Fibroblast of skin of left biceps (primary cell): ENCODE results near the gene GAS7.
A peak's percentile ranks its signal among the peaks of the same experiment; 100 is the strongest.

Source experiments
- DNase-seq, 2 experiments: peaks; one replicate each; pipeline ENCODE4 v3.0.0-alpha.2; 2013; ENCODE audit warnings: low read depth in 2 of 2

GAS7 gene

DNA sequence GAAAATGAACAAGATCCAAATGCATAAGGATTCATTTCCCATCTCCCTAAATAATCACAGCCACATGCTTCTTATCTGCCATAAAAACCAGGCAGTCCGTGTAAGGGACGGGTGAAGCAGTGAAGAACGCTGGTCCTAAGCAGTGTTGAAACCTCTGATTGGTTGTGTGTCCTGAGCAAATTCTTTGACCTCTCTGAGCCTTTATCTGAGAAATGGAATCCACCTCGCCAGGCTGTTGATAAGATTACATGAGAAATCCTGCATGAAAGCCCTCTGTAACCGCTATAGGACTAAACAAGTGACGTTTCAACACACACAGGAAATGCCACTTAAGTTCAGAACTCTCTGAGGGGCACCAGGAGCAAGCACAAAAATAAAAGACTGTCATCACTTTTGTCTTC is 26.8 kb downstream of the GAS7 start:
- DNase-seq: no peak

DNA sequence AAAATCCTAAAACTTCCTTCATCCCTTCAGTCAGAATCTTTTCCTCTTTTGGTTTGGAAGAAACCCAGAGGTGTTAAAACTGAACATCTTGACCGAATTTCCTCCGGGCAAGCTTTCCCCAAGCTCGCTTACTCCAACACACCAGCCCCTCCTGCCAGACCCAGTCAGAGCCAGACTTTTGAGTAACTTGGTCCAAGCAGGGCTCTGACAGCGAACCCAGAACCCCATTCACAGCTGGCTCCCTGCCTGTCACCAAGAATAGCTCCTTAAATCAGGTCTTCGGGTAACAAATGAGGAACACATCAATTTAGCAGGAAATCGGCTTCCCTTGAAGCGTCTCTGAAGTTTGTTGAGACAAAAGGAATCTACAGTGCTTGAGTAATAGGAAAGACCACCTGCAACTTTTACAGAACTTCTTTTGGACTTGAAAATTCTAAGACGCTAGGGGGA is 27.3 kb downstream of the GAS7 start:
- DNase-seq: peak in 1 of 2 experiments; percentile 47

DNA sequence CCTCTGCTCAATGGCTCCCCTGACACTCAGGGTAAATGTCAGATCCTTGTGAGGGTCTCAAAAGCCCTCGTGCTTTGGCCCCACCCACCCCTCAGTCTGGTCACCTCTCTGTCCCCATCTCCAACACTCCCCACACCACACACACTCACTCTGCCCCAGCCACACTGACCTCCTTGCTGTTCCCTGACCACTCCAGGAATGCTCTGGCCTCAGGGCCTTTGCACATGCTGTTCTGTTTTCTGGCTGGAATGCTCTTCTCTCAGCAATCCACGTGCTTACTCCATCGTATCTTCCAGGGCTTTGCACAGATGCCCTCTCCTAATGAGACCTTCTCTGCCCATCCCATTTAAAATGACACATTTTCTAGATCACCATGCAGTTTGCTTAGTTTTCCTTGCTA is 28.2 kb downstream of the GAS7 start:
- no peak for DNase-seq

DNA sequence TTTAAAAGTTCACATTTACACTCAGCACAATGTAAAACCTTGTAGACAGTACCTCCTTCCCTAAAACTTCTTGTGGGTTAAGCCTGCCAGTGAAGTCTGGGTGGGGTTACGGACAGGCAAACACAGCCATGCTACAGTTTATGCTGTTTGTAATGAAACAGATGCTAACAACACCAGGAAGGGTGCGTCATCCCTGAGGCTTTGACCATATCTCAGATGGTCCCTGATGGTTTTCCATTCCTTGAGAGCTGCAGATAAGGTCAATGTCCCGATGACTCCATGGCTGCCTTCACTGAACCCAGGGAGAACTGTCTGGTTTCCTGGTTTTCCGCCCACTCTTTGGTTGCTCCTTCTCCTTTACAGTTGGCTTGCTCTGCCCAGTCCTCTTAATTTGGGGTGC is 29.1 kb downstream of the GAS7 start:
- no peak for DNase-seq

DNA sequence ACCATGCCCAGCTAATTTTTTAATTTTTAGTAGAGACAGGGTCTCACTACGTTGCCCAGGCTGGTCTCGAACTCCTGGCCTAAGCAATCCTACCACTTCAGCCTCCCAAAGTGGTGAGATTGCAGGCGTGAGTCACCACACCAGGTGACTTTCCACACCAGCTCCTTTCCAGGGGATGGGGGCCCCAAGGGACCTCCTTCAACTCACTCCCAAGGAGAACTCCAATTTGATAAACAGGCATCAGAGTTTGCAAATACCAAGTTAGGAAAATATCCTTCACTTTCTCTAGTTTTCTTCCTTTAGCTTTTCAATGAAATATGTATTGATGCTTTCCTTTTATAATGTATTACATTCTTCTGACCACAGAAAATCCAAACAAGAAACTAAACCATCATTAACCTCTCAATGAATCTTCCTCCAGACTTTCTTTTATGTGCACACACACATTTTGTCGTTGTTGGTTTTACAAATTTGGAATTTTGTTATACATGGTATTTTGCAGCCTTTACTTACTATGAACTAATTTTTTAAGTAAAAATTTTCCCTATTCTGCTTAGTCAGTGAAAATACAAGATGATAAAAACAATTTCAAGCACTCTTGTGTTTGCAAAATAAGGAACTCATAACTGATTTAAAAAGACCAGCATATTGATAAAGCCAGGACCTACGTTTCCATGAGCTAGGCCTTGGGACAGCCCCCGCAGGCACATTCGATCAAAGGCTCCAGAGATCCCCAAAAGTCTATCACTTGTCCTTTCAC is 32.0 kb downstream of the GAS7 start:
- no peak for DNase-seq

DNA sequence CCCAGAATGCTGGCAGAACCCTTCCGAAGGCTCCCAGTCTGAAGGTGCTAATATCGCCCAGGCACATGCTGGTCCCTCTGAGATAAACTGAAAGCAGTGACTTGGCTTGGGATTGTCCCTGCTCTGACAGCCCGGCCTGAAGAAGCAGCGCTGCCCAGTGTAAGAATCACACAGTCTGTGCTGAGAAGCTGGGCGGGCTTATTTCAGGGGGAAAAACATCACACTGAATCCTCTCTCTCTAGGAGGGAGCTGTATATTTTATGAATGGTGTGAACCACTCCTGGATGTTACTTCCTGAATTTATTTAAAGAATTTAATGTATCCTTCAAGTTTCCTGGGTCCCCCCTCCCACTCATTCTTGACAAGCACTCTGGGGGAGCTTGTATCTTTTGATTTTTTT is 36.3 kb downstream of the GAS7 start:
- DNase-seq: no peak

DNA sequence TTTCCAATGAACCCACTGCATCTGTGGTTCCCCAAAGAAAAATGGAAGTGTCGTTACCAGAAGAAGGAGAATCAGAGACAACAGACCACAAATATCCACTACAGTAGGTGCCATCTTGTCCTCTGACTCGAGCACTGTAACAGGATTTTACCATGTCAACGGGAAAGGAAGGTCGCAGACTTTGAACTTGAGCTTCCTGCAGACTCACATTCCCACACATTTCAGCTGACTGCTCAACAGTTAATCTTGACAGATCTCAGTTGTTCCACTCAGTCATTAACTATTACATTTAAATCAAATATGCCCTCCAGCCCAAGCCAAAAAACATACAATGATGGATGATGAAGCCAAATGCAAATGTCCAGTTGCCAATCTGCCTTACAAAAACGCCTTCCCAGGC is 37.0 kb downstream of the GAS7 start:
- no peak for DNase-seq

DNA sequence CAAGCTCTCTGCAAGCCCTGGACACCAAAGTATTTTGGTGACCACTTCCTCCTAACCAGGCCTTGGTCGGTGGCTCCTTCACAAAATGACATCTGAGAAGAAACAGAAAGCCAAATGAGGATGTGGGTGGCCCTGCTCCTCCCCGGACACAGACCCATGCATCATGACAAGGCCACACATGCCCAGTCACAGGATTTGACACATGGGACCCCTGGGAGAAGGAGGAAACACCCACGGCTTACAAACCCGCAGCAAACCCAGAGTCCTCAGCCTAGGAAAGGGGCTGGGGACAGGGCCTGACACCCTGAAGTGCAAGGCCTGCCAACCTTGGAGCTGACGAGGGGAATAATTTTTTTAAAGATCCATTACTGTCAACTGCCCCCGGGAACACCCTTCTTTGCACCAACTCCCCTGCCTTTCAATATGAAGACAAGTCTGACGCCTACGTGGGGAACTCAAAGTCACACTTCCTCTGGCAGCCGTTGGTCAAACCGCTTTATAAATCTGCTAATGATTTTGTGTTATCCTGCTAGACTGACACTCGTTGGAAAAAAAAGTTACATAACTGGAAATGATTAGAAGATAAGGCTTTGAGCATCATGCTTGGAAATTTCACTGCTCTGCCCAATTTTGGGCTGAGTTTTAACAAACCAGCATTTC is 41.3 kb downstream of the GAS7 start:
- no peak for DNase-seq

DNA sequence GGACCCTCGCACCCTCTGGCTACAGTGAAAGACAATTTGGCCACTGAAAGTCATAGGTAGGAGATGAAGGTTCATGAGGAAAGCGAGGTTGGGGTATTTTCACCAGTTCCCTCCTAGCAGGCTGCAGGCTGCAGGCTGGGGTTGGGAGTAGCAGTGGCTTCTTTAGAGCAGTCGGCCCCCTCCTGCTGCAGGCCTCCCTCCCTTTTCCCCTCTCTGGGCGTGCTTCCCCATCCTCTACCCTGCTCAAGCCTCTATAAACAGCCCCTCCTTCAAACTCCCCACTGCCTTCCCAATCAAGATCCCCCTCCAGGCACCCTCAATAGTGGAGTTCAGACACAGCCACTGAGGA is 41.8 kb downstream of the GAS7 start:
- no peak for DNase-seq

DNA sequence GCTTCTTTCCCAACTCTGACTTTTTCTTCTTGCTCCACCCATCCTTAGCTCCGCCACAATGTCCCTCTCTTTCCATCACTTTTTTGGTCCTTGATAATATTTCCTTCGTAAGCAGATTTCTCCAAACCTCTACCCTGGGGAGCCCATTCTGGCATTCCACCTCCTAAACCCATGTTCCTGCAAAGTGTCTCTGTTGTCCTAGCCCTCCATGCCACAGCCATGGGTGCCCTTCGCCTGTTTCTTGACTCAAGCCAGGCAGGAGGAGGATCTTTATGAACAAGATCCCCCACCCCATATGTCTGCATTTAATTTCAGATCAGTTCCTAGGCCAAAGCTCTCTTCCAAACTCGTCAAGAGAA is 42.4 kb downstream of the GAS7 start:
- DNase-seq: no peak

DNA sequence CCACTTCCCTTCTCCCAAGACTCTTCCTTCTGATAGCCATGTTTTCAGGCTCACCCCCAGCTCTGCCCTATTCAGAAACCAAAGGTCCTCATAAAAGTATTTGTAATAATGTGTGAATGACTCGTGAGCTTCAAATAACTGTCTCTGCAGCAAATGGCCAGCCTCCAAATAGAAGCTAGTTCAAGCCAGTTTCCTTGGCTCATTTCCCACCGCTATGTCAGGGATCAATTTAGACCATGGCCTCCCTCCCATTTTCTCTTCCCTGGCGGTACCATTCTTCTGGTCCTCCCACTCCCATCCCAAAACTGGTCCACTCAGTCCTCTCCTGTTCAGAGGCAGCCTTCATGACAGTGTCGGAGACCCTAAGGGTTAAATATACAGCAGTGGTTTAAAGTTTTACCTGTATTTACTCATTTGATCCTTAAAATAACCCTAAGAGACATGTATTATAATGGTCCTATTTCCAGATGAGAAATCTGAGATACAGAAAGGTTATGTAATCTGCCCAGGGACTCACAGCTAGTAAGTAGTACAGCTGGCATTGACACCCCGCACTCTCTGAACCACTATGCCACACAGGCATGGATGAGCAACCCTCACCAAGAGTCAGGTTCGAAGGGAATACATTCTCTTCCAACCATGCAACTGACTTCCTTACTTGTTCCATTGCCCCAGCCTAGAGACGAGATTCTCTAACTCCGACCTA is 42.9 kb downstream of the GAS7 start:
- DNase-seq: peak; percentile 69 to 70

DNA sequence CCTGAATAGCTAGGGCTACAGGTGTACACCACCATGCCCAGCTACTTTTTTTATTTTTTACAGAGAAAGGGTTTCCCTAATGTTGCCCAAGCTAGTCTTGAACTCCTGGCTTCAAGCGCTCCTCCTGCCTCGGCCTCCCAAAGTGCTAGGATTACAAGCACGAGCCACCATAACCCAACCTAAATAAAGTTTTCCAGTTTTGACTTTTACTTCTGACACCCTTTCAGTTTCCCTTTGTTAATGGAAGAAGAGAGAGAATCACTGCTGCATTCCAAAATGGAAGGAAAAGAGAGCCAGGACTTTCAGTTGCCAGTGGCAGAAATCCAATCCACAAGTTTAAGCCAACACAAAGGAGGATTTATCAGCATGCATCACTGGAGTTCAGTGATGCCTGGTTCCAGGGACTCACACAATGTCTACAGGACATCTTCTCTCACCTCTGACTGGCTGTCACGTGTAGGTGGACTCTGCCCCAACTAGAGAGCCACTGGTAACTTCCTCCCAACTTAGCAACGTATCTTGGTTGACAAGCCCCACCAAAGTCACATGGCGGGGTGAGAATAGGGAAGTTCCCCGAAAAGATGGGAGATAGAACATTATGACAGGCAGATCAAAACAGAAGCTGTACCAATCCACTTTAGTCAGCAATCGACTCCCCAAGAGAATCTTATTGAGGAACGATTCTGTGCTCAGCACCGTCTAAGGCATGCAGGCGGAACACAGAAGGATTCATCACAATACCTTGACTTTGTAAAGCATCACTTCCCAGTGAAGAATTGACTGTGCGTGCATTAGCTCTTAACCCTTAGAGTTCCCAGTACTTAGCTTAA is 46.5 kb downstream of the GAS7 start:
- no peak for DNase-seq

DNA sequence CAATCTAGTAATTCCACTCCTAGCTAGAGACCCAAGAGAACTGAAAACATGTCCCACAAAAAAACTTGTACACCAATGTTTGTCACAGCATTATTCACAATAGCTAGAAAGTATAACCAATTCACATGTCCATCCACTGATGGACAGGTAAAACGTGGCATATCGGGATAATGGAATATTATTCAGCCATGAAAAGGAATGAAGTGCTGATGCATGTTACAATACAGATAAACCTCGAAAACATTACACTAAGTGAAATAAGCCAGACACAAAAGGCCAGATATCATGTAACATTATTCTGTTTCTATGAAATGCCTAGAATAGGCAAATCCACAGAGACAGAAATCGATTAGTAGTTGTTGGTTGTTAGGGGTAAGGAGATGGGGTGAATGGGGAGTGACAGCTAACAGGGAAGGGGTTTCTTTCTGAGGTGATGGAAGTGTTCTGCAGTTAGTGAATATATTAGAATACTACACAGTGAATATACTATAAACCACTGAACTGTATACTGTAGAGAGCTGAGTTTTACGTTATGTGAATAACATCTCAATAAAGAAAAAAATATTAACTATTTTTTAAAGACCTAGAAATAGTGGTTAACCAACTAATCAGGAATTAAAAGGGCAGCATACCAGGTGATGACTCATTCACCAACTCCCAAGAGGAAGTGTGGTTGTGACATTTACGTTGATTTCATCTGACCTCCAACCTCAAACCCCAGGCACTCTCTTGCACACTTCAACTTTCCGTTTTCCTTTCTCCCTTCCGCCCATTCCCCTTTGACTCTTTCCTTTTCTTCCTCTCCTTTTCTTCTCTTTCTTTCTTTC is 48.6 kb downstream of the GAS7 start:
- DNase-seq: no peak

DNA sequence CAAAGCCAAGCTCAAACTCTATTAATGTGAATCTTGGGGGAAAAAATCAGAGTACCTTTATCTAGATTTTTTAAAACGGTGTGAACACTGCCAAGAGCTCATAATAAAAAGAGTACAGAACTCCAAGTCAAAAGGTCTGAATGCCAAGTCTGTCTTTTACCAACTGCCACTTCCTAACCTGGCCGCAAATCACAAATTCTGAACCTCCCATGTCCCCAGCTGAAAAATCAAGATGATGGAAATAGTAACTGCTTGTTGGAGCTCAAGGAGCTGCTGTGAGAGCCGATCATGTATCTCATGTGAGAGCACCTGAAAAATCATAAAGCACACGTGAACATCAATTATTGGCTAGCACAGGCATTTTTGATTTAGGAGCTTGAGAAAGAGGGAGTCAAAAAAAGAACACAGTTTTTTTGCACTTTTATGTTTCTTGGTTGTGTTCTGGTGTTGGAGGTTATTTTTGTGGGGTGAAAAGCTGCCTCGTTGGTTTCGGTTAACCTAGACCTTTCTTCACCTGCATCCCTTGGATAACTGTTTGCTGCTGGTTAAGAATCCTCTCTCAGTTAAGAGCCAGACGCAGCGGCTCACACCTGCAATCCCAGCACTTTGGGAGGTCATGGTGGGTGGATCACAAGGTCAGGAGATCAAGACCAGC is 50.5 kb downstream of the GAS7 start:
- no peak for DNase-seq

DNA sequence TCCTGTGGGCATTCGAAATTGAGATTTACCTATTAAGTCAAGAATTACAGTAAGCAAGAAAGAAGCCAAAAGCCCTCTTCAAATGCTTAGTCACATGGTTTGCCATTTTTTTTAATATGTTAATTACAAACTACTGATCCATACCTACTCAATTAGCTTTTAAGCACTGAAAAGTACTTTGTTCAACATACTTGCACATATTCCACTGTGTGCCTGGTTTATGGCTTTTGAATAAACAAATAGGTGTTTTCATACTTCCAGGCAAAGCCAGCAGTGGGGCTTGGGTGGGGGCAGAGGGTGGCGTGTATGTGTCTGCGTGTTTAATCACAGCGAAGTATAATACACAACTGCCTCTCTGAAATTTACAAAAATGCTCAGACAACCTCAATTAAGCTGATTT is 51.4 kb downstream of the GAS7 start:
- DNase-seq: no peak

DNA sequence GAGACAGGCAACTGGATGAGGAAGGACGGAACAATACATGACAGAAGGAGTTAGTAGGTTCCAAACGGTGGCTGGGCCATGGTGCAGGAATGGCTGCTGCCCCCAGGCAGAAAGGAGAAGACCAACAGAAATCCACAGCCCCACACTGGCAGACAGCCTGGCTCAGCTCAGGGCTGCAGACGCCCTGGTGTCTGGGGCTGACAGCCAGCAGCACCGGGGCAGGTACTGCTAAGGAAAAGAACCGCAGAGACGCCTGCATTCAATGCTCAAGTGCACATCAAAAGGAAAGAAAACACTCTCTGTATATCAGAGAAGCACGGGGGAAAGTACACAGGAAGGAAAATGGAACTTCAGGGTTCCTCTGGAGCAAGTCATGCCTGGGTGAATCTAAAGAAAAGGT is 53.4 kb downstream of the GAS7 start:
- no peak for DNase-seq

DNA sequence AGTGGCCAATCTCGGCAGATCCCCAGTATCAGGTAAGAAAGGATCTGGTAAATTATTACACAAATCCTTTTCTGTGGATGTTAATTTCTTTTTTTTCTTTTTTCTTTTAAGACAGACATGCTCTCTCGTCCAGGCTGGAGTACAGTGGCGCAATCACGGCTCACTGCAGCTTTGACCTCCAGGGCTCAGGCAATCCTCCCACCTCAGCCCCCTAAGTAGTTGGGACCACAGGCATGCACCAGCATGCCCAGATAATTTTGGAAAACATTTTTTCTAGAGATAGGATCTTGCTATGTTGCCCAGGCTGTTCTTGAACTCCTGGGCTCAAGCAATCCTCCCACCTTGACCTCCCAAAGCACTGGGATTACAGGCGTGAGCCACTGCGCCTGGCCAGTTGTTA is 54.0 kb downstream of the GAS7 start:
- DNase-seq: no peak

DNA sequence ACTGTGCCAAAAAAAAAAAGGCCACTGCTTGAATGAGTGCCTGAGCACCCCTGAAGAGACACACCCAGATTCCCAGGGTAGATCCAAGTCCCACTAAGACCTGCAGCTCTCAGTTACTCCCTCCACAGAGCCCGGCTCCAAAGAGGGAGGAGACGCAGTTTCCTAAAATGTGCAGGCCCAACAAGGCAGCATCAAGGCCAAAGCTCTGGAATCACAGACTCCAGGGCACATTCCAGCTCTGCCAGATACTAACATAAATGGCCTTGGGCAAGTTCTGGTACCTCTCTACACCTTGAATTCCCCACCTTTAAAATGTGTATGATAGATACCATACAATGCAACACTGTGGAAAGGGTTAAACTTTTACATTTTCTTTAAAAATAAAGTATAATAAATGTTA is 57.0 kb downstream of the GAS7 start:
- no peak for DNase-seq

DNA sequence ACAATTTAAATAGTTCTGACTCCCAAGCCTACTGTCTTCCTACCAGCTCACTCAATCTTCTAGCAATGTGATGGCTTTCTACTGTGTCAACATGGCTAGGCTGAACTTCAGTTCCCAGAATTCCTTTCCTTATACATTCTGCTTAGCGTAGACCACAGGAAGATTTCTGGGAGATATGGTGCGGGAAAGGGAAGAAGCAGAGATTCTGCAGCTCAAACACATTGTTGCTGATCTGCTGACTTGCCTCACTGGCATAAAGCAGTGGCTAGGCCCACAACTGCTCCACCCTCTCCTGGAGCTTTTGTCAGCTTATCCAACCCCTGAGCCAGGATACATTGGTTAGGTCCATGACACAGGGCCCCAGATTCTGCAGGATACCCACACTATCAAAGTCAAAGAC is 58.8 kb downstream of the GAS7 start:
- DNase-seq: no peak

DNA sequence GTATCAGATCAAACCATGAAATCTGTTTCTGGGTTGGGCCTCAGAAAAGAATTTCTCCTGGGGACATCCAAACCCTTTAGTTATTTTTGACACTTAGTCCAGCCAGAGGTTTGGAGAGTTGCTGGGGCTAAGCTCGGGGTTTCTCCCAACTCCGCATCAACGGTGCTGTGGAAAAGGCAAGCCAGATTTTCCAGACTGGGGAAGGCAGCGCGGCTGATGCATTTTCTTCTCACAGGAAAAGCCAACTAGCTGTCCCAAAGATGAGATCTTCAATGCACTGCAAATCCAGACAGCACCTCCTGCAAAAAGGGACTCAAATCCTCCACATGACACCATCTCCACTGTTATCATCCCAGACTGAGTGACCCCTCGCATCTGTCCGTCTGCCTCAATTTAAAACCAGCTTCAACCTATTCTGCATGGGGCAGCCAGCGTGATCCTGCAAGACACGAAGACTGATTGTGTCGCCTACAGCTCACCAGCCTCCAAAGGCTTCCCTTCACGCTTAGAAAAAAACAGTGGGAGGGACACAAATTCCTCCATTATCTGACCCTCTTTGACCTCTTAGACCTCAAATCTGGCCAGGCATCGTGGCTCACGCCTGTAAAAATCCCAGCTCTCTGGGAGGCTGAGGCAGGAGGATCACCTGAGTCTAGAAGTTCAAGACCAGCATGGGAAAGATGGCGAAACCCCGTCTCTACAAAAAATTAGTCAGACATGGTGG is 62.0 kb downstream of the GAS7 start:
- no peak for DNase-seq
